Neuron (in vitro differentiated cells): ENCODE measurements around the gene TNFRSF19.
A peak's percentile ranks its signal among the peaks of the same experiment; 100 is the strongest.

Experiments used
- H2AFZ ChIP-seq: one replicate; pipeline ENCODE4 v1.6.1; 2013; ENCODE audit warnings: low read depth, mild to moderate bottlenecking, inconsistent platforms, low read length, moderate library complexity
- H3K27me3 ChIP-seq: one replicate; pipeline ENCODE4 v1.6.1; 2013; ENCODE audit warnings: low read length; ENCODE audit not compliant: insufficient read depth
- H3K36me3 ChIP-seq: one replicate; pipeline ENCODE4 v1.6.1; 2013; ENCODE audit warnings: low read length; ENCODE audit not compliant: insufficient read depth
- H3K4me1 ChIP-seq: one replicate; pipeline ENCODE4 v1.6.1; 2013; ENCODE audit warnings: low read length; ENCODE audit not compliant: insufficient read depth
- H3K4me3 ChIP-seq: 2 replicates; pipeline ENCODE4 v1.5.1; 2013; ENCODE audit warnings: mild to moderate bottlenecking, low read length, moderate library complexity
- H3K9me3 ChIP-seq: one replicate; pipeline ENCODE4 v1.6.1; 2013; ENCODE audit warnings: low read length

TNFRSF19 gene

DNA sequence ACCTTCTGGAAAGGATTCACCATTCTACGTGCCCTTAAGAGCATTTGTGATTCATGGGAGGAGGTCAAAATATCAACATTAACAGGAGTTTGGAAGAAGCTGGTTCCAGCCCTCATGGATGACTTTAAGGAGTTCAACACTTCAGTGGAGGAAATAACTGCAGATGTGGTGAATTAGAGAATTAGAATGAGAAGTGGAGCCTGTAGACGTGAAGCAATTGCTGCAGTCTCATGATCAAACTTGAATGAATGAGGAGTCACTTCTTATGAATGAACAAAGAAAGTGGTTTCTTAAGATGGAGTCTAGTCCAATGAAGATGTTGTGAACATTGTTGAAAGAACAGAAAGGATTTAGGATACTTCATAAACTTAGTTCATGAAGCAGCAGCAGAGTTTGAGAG, 129.1 kb downstream of the TNFRSF19 start:
- Histone ChIP-seq H3K36me3 (no peaks in the 10 kb centered on the region), H3K27me3 (no peaks in the 10 kb centered on the region), H3K4me1 (no peaks in the 10 kb centered on the region), H2AFZ (no peak overlapping the region), H3K4me3 (no peak overlapping the region), H3K9me3 (no peaks in the 10 kb centered on the region)

DNA sequence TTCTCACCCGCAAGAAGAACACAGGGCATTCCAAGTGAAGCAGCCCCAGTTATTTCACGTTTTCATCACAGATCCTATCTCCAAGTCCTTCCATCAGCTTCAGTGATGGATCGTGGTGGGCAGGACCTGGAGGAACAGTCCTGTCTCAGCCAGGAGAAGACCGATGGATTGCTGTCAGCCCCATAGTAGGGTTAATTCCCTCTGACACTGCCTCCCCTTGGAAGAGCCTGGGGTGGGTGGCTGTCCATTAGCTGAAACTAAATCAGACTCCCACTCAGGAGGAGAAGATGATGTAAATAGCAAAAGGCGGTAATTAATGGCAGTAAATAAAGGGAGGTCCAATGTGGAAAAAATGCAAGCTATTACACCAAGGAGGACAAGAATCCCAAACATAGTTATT, 131.0 kb downstream of the TNFRSF19 start:
- Histone ChIP-seq H3K9me3 (no peaks in the 10 kb centered on the region), H3K27me3 (no peaks in the 10 kb centered on the region), H3K4me3 (no peak overlapping the region), H3K4me1 (peaks cover 8% of the 10 kb centered on the region), H2AFZ (no peak overlapping the region), H3K36me3 (no peaks in the 10 kb centered on the region)

DNA sequence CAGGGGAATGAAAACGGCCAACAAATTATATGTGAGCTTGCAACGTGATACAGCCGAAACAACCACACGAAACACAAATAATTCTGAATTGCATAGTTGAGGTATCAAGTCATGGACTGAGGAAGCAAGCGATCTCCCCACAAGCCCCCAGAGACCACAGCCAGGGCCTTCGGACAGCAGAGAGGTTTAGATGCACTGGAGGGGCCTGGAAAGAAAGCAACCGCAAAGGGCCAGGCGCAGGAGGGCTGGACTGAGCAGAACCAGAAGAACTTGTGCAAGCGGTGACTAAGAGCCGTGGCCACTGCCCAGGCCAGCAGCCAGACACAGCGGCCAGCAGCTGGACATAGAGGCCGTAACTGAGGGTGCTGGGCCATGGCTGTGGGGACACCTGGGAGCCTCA, 131.4 kb downstream of the TNFRSF19 start:
- Histone ChIP-seq H3K9me3 (no peaks in the 10 kb centered on the region), H3K36me3 (no peaks in the 10 kb centered on the region), H3K4me1 (peaks cover 8% of the 10 kb centered on the region), H3K4me3 (no peak overlapping the region), H2AFZ (no peak overlapping the region), H3K27me3 (no peaks in the 10 kb centered on the region)

DNA sequence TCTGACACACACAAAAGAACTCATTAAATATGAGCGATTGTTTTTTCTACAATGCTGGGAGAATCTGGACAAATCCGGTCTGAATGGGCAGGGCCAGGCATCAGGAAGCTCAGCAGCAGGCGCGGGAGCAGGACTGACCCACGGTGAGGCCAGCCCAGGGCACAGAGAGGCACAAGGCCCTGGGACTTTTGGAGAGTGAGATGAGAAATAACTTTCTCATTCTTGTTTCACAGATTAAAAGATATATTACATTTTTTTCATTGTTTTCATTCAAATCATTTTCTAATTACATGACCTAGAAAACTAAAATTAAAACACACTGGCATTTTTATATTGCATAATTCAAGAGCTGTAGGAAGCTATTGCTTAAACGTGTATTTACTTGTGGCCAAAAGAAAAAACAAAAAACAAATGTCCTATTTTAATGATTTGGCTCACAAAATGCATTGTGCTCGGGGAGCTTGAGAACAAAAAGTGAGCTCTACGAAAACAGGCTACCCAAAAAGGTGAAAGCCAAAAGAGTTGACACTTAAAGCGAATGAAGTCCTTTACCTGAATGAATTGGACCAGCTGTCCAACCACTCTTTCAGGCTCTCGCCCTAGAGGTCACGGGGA, 133.1 kb downstream of the TNFRSF19 start:
- Histone ChIP-seq H3K9me3 (no peaks in the 10 kb centered on the region), H3K4me3 (no peak overlapping the region), H3K36me3 (no peaks in the 10 kb centered on the region), H2AFZ (no peak overlapping the region), H3K27me3 (no peaks in the 10 kb centered on the region), H3K4me1 (peaks cover 8% of the 10 kb centered on the region)

DNA sequence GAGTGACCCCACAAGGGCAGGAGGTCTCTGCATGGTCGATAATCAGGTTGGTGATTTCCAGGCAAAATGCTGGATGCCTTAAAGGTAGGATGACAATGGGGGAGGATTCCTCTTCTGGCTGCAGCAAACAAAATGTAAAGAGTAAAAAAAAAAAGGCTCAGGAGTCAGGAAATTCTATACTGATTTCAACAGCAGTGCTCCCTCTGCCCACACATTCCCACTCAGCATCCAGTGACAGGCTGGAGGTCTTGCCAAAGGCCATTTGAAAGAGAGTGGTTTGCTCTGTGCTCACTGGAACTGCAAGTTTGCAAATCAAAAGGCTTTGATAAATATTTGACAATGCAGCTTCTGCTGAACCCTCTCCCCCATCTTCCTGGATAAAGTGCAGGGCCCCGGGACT, 135.4 kb downstream of the TNFRSF19 start:
- H3K4me1 ChIP-seq, result peaks cover 8% of the 10 kb centered on the region
- no peaks in the 10 kb centered on the region for H3K9me3 ChIP-seq
- H3K36me3 ChIP-seq, result no peaks in the 10 kb centered on the region
- H3K4me3 ChIP-seq, result no peak overlapping the region
- H3K27me3 ChIP-seq, result no peaks in the 10 kb centered on the region
- H2AFZ ChIP-seq, result peak overlapping the region; percentile 22

DNA sequence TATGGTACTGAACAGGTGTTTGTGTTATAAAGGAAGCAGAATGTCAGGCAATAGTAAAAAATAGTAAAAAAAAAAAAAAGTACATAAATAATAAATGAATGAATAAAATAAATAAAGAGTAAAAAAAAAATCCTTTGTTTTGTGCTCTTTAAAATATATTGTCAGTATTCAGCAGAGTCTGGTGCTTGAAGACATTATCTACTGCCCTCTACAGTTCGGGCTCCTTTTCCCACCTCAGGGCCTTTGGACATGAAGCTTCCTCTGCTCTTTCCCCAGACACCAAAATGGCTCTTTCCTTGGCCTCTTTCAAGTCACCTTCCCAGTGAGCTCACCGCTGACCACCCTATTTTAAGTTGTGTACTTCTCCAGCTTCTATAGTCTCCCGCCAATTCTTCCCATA, 137.5 kb downstream of the TNFRSF19 start:
- no peaks in the 10 kb centered on the region for H3K9me3 ChIP-seq
- H3K4me3 ChIP-seq, result no peak overlapping the region

DNA sequence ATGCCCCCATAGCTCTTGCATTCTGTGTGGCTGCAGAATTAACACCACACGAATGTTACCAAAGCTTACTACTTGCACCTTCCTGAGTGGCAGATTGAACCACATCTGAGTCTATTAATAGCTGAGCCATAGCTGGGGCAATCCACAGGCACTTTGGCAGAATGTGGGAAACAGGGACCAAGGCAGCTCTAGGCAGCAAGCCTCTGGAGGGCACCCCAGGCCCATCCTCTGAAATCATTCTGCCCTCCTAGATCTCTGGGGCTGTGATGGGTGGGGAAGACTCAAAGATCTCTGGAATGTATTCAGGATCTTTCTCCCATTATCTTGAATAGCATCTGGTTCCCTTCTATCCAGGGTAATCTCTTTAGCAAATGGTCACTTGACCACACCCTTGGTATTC, 139.3 kb downstream of the TNFRSF19 start:
- H3K36me3 ChIP-seq, result no peaks in the 10 kb centered on the region
- H3K4me3 ChIP-seq, result no peak overlapping the region
- H3K9me3 ChIP-seq, result no peaks in the 10 kb centered on the region
- no peak overlapping the region for H2AFZ ChIP-seq
- peaks cover 8% of the 10 kb centered on the region for H3K4me1 ChIP-seq
- H3K27me3 ChIP-seq, result no peaks in the 10 kb centered on the region

More for the DNA sequence above, 137.5 kb downstream of the TNFRSF19 start:
- H3K27me3 ChIP-seq, result no peaks in the 10 kb centered on the region
- H3K36me3 ChIP-seq, result no peaks in the 10 kb centered on the region
- H3K4me1 ChIP-seq, result peaks cover 8% of the 10 kb centered on the region
- H2AFZ ChIP-seq, result no peak overlapping the region

DNA sequence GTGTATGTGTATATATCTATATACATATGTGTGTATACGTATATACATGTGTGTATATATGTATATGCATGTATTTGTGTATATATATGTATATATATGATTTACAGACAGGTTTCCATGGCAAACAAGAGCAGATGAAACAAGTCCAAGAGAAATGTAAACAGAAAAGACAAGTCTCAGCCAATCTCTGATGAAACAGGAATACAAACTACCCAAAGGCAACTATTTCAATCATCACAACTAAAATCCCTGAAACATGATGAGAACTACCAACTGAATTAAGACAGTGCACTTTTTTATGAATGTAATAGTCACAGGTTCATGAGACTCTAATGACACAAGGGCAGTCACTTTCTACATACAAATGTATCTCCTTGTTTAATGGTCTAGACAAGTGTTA, 140.2 kb downstream of the TNFRSF19 start:
- Histone ChIP-seq H3K4me3 (no peak overlapping the region), H3K4me1 (peaks cover 6% of the 10 kb centered on the region), H3K27me3 (no peaks in the 10 kb centered on the region), H3K36me3 (no peaks in the 10 kb centered on the region), H3K9me3 (no peaks in the 10 kb centered on the region), H2AFZ (no peak overlapping the region)

DNA sequence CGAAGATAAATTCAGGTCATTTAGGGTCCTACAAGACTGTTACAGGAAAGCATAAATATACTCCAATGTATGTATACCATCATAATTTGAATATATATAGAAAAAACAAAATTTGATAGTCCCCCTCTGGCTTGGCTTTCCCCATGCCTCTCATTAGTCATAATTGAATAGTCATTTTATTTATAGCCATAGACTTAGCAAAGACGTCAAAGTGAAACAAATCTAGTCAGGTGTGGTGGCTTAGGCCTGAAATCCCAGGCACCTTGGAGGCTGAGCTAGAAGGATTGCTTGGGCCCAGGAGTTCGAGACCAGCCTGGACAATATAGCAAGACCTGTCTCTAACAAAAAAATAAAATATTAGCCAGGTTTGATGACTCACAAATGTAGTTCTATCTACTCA, 141.1 kb downstream of the TNFRSF19 start:
- H3K4me1 ChIP-seq, result no peaks in the 10 kb centered on the region
- no peak overlapping the region for H3K4me3 ChIP-seq
- no peaks in the 10 kb centered on the region for H3K9me3 ChIP-seq
- H2AFZ ChIP-seq, result no peak overlapping the region
- H3K36me3 ChIP-seq, result no peaks in the 10 kb centered on the region
- H3K27me3 ChIP-seq, result no peaks in the 10 kb centered on the region

DNA sequence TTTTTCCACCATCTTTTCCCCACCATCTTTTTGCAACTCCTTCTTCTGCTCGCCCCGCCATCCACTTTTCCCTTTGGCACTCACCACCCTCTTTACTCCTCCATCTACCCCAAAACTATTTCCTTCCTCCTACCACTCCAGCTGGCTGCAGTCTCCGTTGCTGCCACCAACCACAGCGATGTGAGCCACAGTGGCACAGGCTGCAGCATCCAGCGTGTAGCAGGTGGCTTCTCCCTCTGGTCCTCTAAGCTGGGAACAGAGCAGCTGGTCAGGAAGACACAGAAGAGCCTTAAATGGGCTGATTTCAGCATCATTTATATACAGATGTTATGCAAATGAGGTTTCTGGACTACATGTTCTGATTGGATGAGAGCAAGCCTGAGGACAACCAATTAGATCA, 144.5 kb downstream of the TNFRSF19 start:
- Histone ChIP-seq H3K27me3 (no peaks in the 10 kb centered on the region), H2AFZ (no peak overlapping the region), H3K36me3 (no peaks in the 10 kb centered on the region), H3K4me1 (no peaks in the 10 kb centered on the region), H3K9me3 (no peaks in the 10 kb centered on the region), H3K4me3 (no peak overlapping the region)

DNA sequence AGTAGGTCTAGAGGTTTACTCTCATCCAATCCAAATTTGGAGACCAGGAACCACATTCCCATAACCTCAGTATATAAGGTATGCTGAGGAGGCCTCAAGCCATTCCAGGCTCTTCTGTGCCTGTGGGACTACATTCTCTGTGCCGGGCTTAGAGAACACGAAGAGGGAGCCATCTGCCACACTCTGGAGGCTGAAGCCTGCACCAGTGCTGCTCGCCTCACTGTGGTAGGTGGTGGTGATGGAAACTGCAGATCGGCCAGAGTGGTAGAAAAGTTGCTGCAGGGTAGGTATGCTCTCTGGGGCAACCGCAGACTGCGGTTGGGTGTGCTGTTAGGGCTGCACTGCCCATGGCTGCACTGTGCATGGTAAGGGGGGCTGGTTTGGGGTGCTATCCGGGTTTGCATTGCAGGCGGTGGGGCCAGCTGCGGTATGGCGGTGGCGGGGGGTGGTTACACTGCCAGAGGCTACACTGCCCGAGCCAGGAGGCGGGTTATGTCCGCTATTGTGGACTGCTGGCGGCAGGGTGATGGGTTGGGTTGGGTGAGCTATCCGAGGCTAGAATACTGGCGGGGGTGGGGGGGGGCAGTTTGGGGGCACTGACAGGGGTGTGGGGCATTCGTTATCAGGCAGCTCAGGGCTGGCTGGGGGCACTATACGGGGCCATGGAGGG, 145.0 kb downstream of the TNFRSF19 start:
- Histone ChIP-seq H3K9me3 (no peaks in the 10 kb centered on the region), H3K36me3 (no peaks in the 10 kb centered on the region), H3K4me1 (no peaks in the 10 kb centered on the region), H3K27me3 (no peaks in the 10 kb centered on the region), H3K4me3 (no peak overlapping the region), H2AFZ (no peak overlapping the region)

DNA sequence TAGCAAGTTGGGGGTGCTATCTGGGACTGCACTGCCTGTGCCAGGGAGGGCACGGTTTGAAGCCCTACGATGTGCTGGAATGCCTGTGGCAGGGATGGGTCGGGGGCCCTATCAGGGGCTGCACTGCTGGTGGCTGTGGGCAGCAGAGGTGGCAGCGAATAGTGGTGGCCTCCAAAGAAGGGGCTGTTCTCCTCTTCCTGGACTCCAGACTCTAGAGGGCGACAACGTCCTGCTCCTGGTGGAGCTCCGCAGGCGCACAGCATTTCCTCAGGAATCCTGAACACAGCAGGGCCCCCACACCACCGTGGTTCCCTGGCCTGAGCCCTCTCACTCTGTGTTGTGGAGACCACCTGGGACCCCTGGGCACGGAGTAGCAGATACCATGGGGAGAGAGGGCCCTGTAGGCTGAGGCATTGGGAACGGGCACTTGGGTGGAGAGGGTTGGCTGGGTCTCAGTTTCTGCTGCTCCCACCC, 145.6 kb downstream of the TNFRSF19 start:
- Histone ChIP-seq H3K36me3 (no peaks in the 10 kb centered on the region), H2AFZ (no peak overlapping the region), H3K27me3 (no peaks in the 10 kb centered on the region), H3K9me3 (no peaks in the 10 kb centered on the region), H3K4me3 (no peak overlapping the region), H3K4me1 (no peaks in the 10 kb centered on the region)

DNA sequence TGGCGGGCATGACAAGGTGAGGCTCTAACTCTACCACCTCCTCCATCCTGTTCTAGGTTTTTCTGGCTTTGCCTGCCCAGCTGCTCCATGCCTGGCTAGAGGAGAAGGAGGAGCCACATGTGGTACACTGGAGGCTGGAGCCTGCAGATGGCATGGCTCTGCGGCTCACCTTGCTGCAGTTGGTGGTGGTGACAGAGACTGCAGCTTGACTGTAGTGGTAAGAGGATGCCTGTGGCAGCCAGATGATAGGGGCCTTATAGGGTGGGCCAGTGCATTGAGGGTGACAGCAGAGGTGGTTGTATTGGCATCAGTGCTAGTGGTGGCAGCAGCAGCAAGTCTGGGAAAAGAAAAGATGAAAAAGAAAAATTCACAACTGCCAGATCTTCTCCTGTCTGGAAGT, 146.2 kb downstream of the TNFRSF19 start:
- Histone ChIP-seq H3K4me1 (no peaks in the 10 kb centered on the region), H2AFZ (no peak overlapping the region), H3K9me3 (no peaks in the 10 kb centered on the region), H3K36me3 (no peaks in the 10 kb centered on the region), H3K27me3 (no peaks in the 10 kb centered on the region), H3K4me3 (no peak overlapping the region)

DNA sequence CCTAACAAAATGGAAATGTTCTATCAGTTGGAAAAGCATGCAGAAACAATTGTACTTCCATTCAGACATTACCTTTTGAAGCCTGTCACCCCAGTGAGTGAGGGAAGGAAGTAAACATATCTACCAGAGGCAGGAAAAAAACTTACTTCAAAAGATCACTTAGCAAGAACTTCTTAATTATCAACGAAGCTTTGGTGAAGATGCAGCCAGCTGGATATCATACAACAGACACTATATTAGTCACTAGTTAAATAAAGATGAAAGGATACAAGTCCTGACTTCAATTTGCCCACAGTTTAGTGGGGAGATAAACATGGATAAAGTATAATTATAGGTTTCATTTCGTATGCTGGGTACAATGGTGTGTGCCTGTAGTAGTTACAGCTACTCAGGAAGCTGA, 148.8 kb downstream of the TNFRSF19 start:
- Histone ChIP-seq H3K36me3 (no peaks in the 10 kb centered on the region), H2AFZ (no peak overlapping the region), H3K9me3 (no peaks in the 10 kb centered on the region), H3K27me3 (no peaks in the 10 kb centered on the region), H3K4me3 (no peak overlapping the region), H3K4me1 (no peaks in the 10 kb centered on the region)
